Smooth muscle cell (in vitro differentiated cells): ENCODE results near the gene PARP3. TPM values are rescaled to one million over a fixed set of nuclear protein-coding genes. Genes with fewer than 3 reads are reported as not detected.

Source experiments
- DNase-seq: peaks from one replicate; lab custom pipeline; 2025; ENCODE audit not compliant: unreplicated experiment; lab: John Stamatoyannopoulos, UW
- H2AFZ ChIP-seq: fragments of 200-600 bp; sonication (generic); 2 replicates; pipeline ENCODE4 v1.6.0; 2016; ENCODE audit warnings: antibody characterized with exemption, low read depth, mild to moderate bottlenecking
- H3F3A ChIP-seq: fragments of 200-600 bp; sonication (generic); 2 replicates; pipeline ENCODE4 v1.6.0; 2017; ENCODE audit warnings: antibody characterized with exemption, low read depth
- H3K27ac ChIP-seq: fragments of 200-600 bp; sonication (generic); 2 replicates; pipeline ENCODE4 v1.5.1; 2016; ENCODE audit warnings: low read depth, mild to moderate bottlenecking
- H3K27me3 ChIP-seq: fragments of 200-600 bp; sonication (generic); 2 replicates; pipeline ENCODE4 v1.6.1; 2016; ENCODE audit warnings: low read depth, mild to moderate bottlenecking
- H3K36me3 ChIP-seq: fragments of 200-600 bp; sonication (generic); 2 replicates; pipeline ENCODE4 v1.5.1; 2016; ENCODE audit warnings: low read depth
- H3K4me1 ChIP-seq: fragments of 200-600 bp; sonication (generic); 2 replicates; pipeline ENCODE4 v1.5.1; 2016; ENCODE audit warnings: low read depth
- H3K4me2 ChIP-seq: fragments of 200-600 bp; sonication (generic); 2 replicates; pipeline ENCODE4 v1.6.0; 2016; ENCODE audit warnings: mild to moderate bottlenecking
- H3K4me3 ChIP-seq: fragments of 200-600 bp; sonication (generic); 2 replicates; pipeline ENCODE4 v1.5.1; 2016; ENCODE audit warnings: mild to moderate bottlenecking
- H3K79me2 ChIP-seq: fragments of 200-600 bp; sonication (generic); 2 replicates; pipeline ENCODE4 v1.6.0; 2016; ENCODE audit warnings: low read depth, mild to moderate bottlenecking
- H3K9ac ChIP-seq: fragments of 200-600 bp; sonication (generic); 2 replicates; pipeline ENCODE4 v1.6.0; 2016; ENCODE audit warnings: low read depth
- H3K9me3 ChIP-seq: fragments of 200-600 bp; sonication (generic); replicated peaks from 2 replicates; pipeline ENCODE4 v1.5.1; 2016; ENCODE audit warnings: low read depth
- H4K20me1 ChIP-seq: fragments of 200-600 bp; sonication (generic); 2 replicates; pipeline ENCODE4 v1.6.0; 2016; ENCODE audit warnings: low read depth
- CTCF ChIP-seq: fragments of 200-600 bp; sonication (generic); IDR thresholded peaks from 2 replicates; pipeline ENCODE4 v1.5.1; 2017; ENCODE audit warnings: borderline replicate concordance, mild to moderate bottlenecking, antibody characterized with exemption; ENCODE audit not compliant: insufficient read depth, poor library complexity, severe bottlenecking
- WGBS: methylation state at CpG from one replicate; pipeline ENCODE4 v1.1.7; 2016; ENCODE audit warnings: low lambda C conversion rate; 5-methylcytosine and 5-hydroxymethylcytosine counted together
- polyA plus RNA-seq: library from polyadenylated mRNA; unstranded; fragments of >200 nt; fragmentation: Nextera tagmentation; extraction: Ambion mirVana; gene quantifications from 2 replicates; pipeline ENCODE4 v1.2.1, GENCODE V29; 2016
- total RNA-seq: library from RNA; depleted of rRNA; stranded (reverse); fragments of >200 nt; gene quantifications from 2 replicates; pipeline ENCODE4 v1.2.3, GENCODE V29; 2014

Gene PARP3
- total and polyA plus RNA-seq, 2 experiments from 2014 or later = 7.2 to 10.5 TPM

- Histone ChIP-seq H3K27me3 (no peaks in the 10 kb centered on the region), H3K4me3 (no peak overlapping the region), H3F3A (no peaks in the 10 kb centered on the region), H3K4me1 (no peaks in the 10 kb centered on the region), H3K27ac (no peak overlapping the region), H4K20me1 (no peaks in the 10 kb centered on the region), H3K4me2 (no peak overlapping the region), H3K9ac (no peak overlapping the region), H3K36me3 (no peaks in the 10 kb centered on the region), H3K79me2 (no peaks in the 10 kb centered on the region), H3K9me3 (no peaks in the 10 kb centered on the region), H2AFZ (no peak overlapping the region)
- DNase-seq = no peak
- TF ChIP-seq CTCF = no peak
- WGBS = 94% methylated on average over 12 of the region's 13 CpGs
Observed at GRCh38 chr3:51933471-51934138, 8.6 kb upstream of the PARP3 start.

- H3K36me3 ChIP-seq = no peaks in the 10 kb centered on the region
- peaks cover 2% of the 10 kb centered on the region for H3K79me2 ChIP-seq
- H3K27me3 ChIP-seq = no peaks in the 10 kb centered on the region
- H3K4me2 ChIP-seq = no peak overlapping the region
- no peak overlapping the region for H3K4me3 ChIP-seq
- no peaks in the 10 kb centered on the region for H3F3A ChIP-seq
- H3K9ac ChIP-seq = no peak overlapping the region
- no peak overlapping the region for H3K27ac ChIP-seq
- no peaks in the 10 kb centered on the region for H3K4me1 ChIP-seq
- DNase-seq = no peak
- 93% methylated on average over 11 of the region's 11 CpGs for WGBS
- H2AFZ ChIP-seq = no peak overlapping the region
- TF ChIP-seq CTCF = no peak
- H3K9me3 ChIP-seq = no peaks in the 10 kb centered on the region
- H4K20me1 ChIP-seq = no peaks in the 10 kb centered on the region
Observed at GRCh38 chr3:51934139-51934850, 7.9 kb upstream of the PARP3 start.

GRCh38 chr3:51934991-51935885 is 6.9 kb upstream of the PARP3 start:
- no peaks in the 10 kb centered on the region for H4K20me1 ChIP-seq
- no peak overlapping the region for H3K4me3 ChIP-seq
- 97% methylated on average over 27 of the region's 28 CpGs for WGBS
- H3K27ac ChIP-seq = no peak overlapping the region
- no peaks in the 10 kb centered on the region for H3K4me1 ChIP-seq
- DNase-seq = no peak
- peaks cover 12% of the 10 kb centered on the region for H3K79me2 ChIP-seq
- H3K27me3 ChIP-seq = no peaks in the 10 kb centered on the region
- no peak overlapping the region for H3K4me2 ChIP-seq
- no peaks in the 10 kb centered on the region for H3K36me3 ChIP-seq
- no peaks in the 10 kb centered on the region for H3K9me3 ChIP-seq
- H3F3A ChIP-seq = no peaks in the 10 kb centered on the region
- H3K9ac ChIP-seq = no peak overlapping the region
- TF ChIP-seq CTCF = no peak
- no peak overlapping the region for H2AFZ ChIP-seq
